ENCODE results near the gene LEFTY2.

DNA sequence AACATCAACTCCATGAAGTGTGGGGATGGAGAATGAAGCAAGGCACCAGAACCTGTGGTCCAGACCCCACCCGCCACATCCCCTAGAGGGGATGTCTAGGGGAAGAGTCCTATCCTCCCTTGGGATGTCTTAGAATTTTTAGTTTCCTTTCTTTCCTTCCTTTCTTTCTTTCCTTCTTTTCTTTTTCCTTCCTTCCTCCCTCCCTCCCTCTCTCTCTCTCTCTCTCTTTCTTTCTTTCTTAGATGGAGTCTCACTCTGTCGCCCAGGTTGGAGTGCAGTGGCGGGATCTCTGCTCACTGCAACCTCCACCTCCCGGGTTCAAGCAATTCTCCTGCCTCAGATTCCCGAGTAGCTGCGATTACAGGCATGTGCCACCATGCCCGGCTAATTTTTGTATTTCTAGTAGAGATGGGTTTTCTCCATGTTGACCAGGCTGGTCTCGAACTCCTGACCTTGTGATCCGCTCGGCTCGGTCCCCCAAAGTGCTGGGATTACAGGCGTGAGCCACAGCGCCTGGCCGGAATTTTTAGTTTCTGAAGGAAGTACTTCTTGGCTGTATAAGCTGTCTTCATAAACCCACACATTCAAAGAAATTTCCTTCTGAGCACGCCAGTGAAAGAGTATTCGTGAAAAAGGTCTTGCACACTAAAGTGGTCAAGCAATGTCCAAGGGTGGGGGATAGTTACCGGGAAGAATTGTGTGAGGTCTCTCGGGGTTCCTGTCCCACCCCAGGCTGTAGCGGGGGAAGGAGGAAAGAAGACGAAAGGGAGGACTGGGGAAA lies 20.8 kb upstream of the LEFTY2 start:
- no peak for TF ChIP-seq RELA (IDR thresholded peaks at IDR 0.05; ENCODE audit: borderline replicate concordance, partially characterized antibody)
- TF ChIP-seq, protein P1, sequence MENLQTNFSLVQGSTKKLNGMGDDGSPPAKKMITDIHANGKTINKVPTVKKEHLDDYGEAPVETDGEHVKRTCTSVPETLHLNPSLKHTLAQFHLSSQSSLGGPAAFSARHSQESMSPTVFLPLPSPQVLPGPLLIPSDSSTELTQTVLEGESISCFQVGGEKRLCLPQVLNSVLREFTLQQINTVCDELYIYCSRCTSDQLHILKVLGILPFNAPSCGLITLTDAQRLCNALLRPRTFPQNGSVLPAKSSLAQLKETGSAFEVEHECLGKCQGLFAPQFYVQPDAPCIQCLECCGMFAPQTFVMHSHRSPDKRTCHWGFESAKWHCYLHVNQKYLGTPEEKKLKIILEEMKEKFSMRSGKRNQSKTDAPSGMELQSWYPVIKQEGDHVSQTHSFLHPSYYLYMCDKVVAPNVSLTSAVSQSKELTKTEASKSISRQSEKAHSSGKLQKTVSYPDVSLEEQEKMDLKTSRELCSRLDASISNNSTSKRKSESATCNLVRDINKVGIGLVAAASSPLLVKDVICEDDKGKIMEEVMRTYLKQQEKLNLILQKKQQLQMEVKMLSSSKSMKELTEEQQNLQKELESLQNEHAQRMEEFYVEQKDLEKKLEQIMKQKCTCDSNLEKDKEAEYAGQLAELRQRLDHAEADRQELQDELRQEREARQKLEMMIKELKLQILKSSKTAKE (IDR thresholded peaks at IDR 0.05; ENCODE audit: low read depth, poor library complexity, severe bottlenecking): no peak
